AG10803 (cell line): ENCODE results near the gene TPST1.
A peak's percentile ranks its signal among the peaks of the same experiment; 100 is the strongest.
"Not testable (repeated sequence)": the region's sequence is repeated elsewhere in the genome, so short reads cannot be mapped to it uniquely, and the experiment has no call there.

Experiments
- DNase-seq: peaks from one replicate; pipeline ENCODE4 v3.0.0; 2010; ENCODE audit warnings: low read depth
- H3K4me3 ChIP-seq: 2 replicates; pipeline ENCODE4 v1.5.1; 2011; ENCODE audit warnings: mild to moderate bottlenecking, low read length, control low read depth
- CTCF ChIP-seq: conservative IDR thresholded peaks from 2 replicates; pipeline ENCODE4 v1.5.1; 2011; ENCODE audit warnings: mild to moderate bottlenecking, low read length, control low read depth, inconsistent platforms

TPST1 gene

GRCh38 chr7:66169616-66170015 is 35.5 kb upstream of the TPST1 start:
- no peak overlapping the region for H3K4me3 ChIP-seq
- DNase-seq = no peak
- TF ChIP-seq CTCF = no peak

GRCh38 chr7:66170309-66171231 is 34.6 kb upstream of the TPST1 start:
- H3K4me3 ChIP-seq = no peak overlapping the region

GRCh38 chr7:66172536-66173401 is 32.4 kb upstream of the TPST1 start:
- DNase-seq, H3K4me3 ChIP-seq: not testable (repeated sequence)

More at GRCh38 chr7:66170309-66171231, 34.6 kb upstream of the TPST1 start:
- no peak for TF ChIP-seq CTCF
- peak; percentile 56 for DNase-seq

- peak; percentile 48 for DNase-seq
- no peak overlapping the region for H3K4me3 ChIP-seq
- no peak for TF ChIP-seq CTCF
These were observed 31.3 kb upstream of the TPST1 start for GRCh38 chr7:66173856-66174255.

GRCh38 chr7:66175006-66175405 is 30.1 kb upstream of the TPST1 start:
- not testable (repeated sequence) for H3K4me3 ChIP-seq, DNase-seq

- no peak overlapping the region for H3K4me3 ChIP-seq
- DNase-seq = peak; percentile 70
- no peak for TF ChIP-seq CTCF
These were observed 28.2 kb upstream of the TPST1 start for GRCh38 chr7:66176914-66177313.

- H3K4me3 ChIP-seq = no peak overlapping the region
- DNase-seq = no peak
- no peak for TF ChIP-seq CTCF
These were observed 26.9 kb upstream of the TPST1 start for GRCh38 chr7:66178258-66178657.

- DNase-seq = no peak
- no peak for TF ChIP-seq CTCF
- H3K4me3 ChIP-seq = no peak overlapping the region
These were observed 23.8 kb upstream of the TPST1 start for GRCh38 chr7:66181329-66181728.
